Left lung (tissue), 10 donors: ENCODE measurements around the gene PANX2. TPM values are rescaled to one million over a fixed set of nuclear protein-coding genes. Genes with fewer than 3 reads are reported as not detected.

Experiments
- ATAC-seq: fragments of 200-7000 bp; cut with Tn5 transposase; one replicate; pipeline ENCODE4 v1.9.1; 2020; ENCODE audit warnings: moderate library complexity
- DNase-seq, 4 donors: peaks; one replicate each; pipeline ENCODE4 v3.0.0-alpha.2; 2013 to 2020
- H3K27ac ChIP-seq, 2 donors: fragments of 200-600 bp; sonication (generic) in 1 of 2; one replicate each; pipeline versions ENCODE4 v1.5.0 to v1.8.0; 2020 to 2021
- H3K27me3 ChIP-seq, 2 donors: fragments of 200-600 bp; sonication (generic) in 1 of 2; one replicate each; pipeline versions ENCODE4 v1.5.0 to v1.8.0; 2020 to 2021
- H3K36me3 ChIP-seq, 2 donors: fragments of 200-600 bp; sonication (generic) in 1 of 2; one replicate each; pipeline versions ENCODE4 v1.5.0 to v1.8.0; 2020 to 2021
- H3K4me1 ChIP-seq, 2 donors: fragments of 200-600 bp; one replicate each; pipeline ENCODE4 v1.8.0; 2021
- H3K4me3 ChIP-seq, 2 donors: fragments of 200-600 bp; sonication (generic) in 1 of 2; one replicate each; pipeline versions ENCODE4 v1.5.0 to v1.8.0; 2020 to 2021; ENCODE audit warnings: mild to moderate bottlenecking in 1 of 2
- H3K9me3 ChIP-seq, 2 donors: fragments of 200-600 bp; sonication (generic) in 1 of 2; one replicate each; pipeline versions ENCODE4 v1.5.0 to v1.8.0; 2020 to 2021
- CTCF ChIP-seq, 2 donors: fragments of 200-600 bp; sonication (generic) in 1 of 2; IDR thresholded peaks; one replicate each; pipeline versions ENCODE4 v1.5.0 to v1.8.0; 2021; ENCODE audit warnings: antibody characterized with exemption in 2 of 2
- intact Hi-C, 2 donors: fragments of 100-400 bp; cut with DNase I; formaldehyde crosslinking; loops; one replicate each; pipeline versions ENCODE4 v1.11.2 to v1.14.2; 2022
- polyA plus RNA-seq, 6 donors: library from polyadenylated mRNA; unstranded; fragments of 120-200 nt; gene quantifications; one replicate each; pipeline ENCODE4 v1.2.1, GENCODE V29; 2013; ENCODE audit not compliant: insufficient read length in 6 of 6
- total RNA-seq, 2 donors: library from RNA; stranded (reverse); fragmentation: NEBNext Ultra II Directional; extraction: Animal tissue kit (Norgen Biotek cat#: 25700); gene quantifications; one replicate each; pipeline ENCODE4 v1.2.1, GENCODE V29; 2021
- donor health status: DM: no; HTN: yes; CAD: no.
- donor health status: DM: no; HTN: no; CAD: no.

The PANX2 gene
- total and polyA plus RNA-seq, 8 donors = 0.51 to 4.6 (median 0.65) TPM

- intact Hi-C loops = no loop called here
- no peak for ATAC-seq
- Histone ChIP-seq H3K27me3 (no peaks in the 10 kb centered on the region), H3K36me3 (peaks cover 0 to 58% of the 10 kb centered on the region in 2 donors), H3K27ac (peak overlapping the region in 1 of 2 donors; percentile 99), H3K4me3 (no peak overlapping the region), H3K4me1 (peaks cover 10 to 45% of the 10 kb centered on the region in 2 donors), H3K9me3 (no peaks in the 10 kb centered on the region)
- TF ChIP-seq CTCF (IDR thresholded peaks at IDR 0.05) = no peak
- DNase-seq = no peak
Measured at GRCh38 chr22:50193621-50194020, 23.1 kb downstream of the PANX2 start.

- no peak for TF ChIP-seq CTCF (IDR thresholded peaks at IDR 0.05)
- H3K27me3 ChIP-seq = no peaks in the 10 kb centered on the region
- no peaks in the 10 kb centered on the region for H3K9me3 ChIP-seq
- no peak overlapping the region for H3K27ac ChIP-seq
- no peak for DNase-seq
- H3K4me1 ChIP-seq = peaks cover 9 to 42% of the 10 kb centered on the region in 2 donors
- H3K4me3 ChIP-seq = no peak overlapping the region
- intact Hi-C loops = no loop called here
- ATAC-seq = no peak
- H3K36me3 ChIP-seq = peaks cover 0 to 64% of the 10 kb centered on the region in 2 donors
Measured at GRCh38 chr22:50194037-50194805, 23.7 kb downstream of the PANX2 start.

GRCh38 chr22:50196256-50196655 lies 25.7 kb downstream of the PANX2 start:
- ATAC-seq = no peak
- peaks cover 4 to 36% of the 10 kb centered on the region in 2 donors for H3K4me1 ChIP-seq
- peaks cover 0 to 65% of the 10 kb centered on the region in 2 donors for H3K36me3 ChIP-seq
- H3K4me3 ChIP-seq = no peak overlapping the region
- H3K27me3 ChIP-seq = no peaks in the 10 kb centered on the region
- H3K27ac ChIP-seq = no peak overlapping the region
- no peak for DNase-seq
- H3K9me3 ChIP-seq = no peaks in the 10 kb centered on the region
- intact Hi-C loops = no loop called here
- TF ChIP-seq CTCF (IDR thresholded peaks at IDR 0.05) = no peak

GRCh38 chr22:50197000-50197800 lies 26.7 kb downstream of the PANX2 start:
- Histone ChIP-seq H3K27ac (no peak overlapping the region), H3K36me3 (peaks cover 0 to 65% of the 10 kb centered on the region in 2 donors), H3K4me1 (peaks cover 8 to 33% of the 10 kb centered on the region in 2 donors), H3K9me3 (no peaks in the 10 kb centered on the region), H3K27me3 (no peaks in the 10 kb centered on the region), H3K4me3 (no peak overlapping the region)
- no peak for TF ChIP-seq CTCF (IDR thresholded peaks at IDR 0.05)
- intact Hi-C loops = no loop called here
- no peak for DNase-seq
- no peak for ATAC-seq
